GM04503 (cell line): ENCODE measurements around the gene ARHGAP6.

Experiments
- DNase-seq: peaks from one replicate; pipeline ENCODE4 v3.0.0-alpha.2; 2012; ENCODE audit warnings: low read depth

ARHGAP6 gene

GRCh38 chrX:11351375-11352295, 314.1 kb downstream of the ARHGAP6 start:
- peak; percentile 85 for DNase-seq

GRCh38 chrX:11349661-11350337, 315.9 kb downstream of the ARHGAP6 start:
- no peak for DNase-seq

GRCh38 chrX:11349020-11349419, 316.7 kb downstream of the ARHGAP6 start:
- no peak for DNase-seq

GRCh38 chrX:11347300-11347699, 318.4 kb downstream of the ARHGAP6 start:
- no peak for DNase-seq

- DNase-seq = no peak
Observed at GRCh38 chrX:11346121-11346682, 319.5 kb downstream of the ARHGAP6 start.

GRCh38 chrX:11342673-11343072, 323.0 kb downstream of the ARHGAP6 start:
- no peak for DNase-seq

DNA sequence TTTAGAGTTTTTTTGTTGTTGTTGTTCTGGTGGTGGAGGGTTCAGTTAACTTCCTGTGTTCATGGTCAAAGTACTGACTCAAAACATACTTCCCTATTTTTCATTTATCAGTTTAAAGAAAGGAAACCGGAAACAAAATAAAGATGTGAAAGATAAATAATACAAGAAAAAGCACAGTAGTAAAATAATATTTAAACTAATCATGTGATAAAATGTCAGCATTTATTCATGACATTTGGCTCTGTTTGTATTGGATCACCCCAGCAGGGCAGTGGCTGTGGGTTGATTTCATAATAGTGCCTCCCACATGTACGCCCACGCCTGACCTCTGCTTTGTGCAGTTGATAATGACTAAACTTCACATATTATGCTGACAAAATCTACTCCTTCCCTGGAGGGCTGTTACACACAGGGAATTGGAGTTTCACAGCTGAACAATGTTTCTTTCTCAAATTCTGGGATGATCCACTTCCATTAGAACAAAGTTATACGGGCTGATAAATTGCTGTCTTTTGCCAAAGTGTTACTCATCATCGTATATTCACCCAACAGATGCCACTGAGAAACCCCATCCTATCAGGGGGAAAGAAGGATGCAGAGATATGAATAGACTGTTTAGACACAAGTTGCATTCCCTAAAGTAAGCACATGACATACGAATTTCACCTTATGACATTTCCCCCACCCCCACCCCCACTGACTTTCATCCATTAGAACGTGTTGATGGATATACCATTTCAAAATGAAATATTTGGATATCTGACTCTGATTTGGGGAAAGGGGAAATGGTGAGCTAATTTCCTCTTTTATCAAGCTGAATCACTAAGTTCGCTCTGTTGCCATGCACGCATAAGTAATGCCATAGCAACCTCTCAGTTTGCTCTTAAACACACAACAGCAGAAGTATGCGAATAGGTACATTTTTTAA, 324.2 kb downstream of the ARHGAP6 start:
- peak; percentile 61 for DNase-seq

- no peak for DNase-seq
Observed at GRCh38 chrX:11337292-11338009, 328.3 kb downstream of the ARHGAP6 start.

GRCh38 chrX:11336201-11336600, 329.5 kb downstream of the ARHGAP6 start:
- DNase-seq = no peak

DNA sequence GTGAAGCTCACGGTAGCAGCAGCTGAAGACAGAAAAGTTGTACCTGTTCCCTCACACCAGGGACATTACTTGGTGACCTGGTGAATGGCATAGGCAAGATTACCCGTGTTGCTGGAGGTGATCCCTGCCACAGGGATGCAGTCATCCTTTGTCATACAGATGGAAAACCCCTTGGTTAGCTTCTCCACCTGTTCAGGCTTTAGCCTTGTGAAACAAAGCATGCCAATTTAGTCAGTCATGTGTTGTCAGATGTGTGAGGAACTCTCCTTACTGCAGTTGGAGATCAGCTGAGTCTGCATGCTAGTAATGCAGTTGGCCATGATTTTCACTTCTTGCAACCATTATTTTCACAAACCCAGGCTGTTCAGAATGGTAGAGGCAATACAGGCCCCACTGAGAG, 331.6 kb downstream of the ARHGAP6 start:
- no peak for DNase-seq

- DNase-seq = no peak
Observed at GRCh38 chrX:11331788-11332187, 333.9 kb downstream of the ARHGAP6 start.

DNA sequence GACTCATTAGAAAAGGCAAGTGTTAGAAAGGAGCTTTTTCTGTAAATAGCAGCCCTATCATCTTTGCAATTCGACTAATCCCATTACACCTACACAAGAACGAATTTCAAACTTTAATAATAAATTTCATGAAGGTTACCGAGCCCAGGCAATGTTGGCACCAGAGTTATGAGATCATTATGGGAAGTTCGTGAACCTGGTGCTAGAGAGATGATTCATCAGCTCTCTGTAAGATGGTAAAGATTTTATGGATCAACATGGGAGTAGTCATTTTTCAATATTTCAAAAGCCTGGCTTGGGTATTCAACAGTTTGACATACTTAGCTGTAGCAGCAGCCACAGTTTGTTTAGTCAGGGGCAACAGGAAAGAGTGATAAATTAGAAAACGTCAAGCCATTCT, 336.7 kb downstream of the ARHGAP6 start:
- no peak for DNase-seq

GRCh38 chrX:11328134-11328533, 337.6 kb downstream of the ARHGAP6 start:
- no peak for DNase-seq

DNA sequence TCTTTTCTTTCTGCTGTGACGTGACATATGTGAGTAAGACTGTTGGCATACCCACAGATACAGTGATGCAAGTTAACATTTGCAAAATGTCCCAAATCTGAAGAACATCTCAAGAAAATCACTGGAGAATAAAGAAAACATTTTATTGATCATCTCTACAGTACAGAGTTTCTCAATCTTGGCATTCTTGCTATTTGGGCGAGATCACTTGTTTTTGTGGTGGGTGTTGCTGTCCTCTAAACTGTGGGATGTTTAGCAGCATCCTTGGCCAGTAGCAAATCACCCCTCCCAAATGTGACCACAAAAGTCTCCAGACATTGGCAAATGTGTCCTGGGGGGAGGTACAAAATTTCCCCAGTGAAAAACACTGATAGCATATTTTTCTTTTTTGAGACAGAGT, 343.7 kb downstream of the ARHGAP6 start:
- DNase-seq = no peak

DNA sequence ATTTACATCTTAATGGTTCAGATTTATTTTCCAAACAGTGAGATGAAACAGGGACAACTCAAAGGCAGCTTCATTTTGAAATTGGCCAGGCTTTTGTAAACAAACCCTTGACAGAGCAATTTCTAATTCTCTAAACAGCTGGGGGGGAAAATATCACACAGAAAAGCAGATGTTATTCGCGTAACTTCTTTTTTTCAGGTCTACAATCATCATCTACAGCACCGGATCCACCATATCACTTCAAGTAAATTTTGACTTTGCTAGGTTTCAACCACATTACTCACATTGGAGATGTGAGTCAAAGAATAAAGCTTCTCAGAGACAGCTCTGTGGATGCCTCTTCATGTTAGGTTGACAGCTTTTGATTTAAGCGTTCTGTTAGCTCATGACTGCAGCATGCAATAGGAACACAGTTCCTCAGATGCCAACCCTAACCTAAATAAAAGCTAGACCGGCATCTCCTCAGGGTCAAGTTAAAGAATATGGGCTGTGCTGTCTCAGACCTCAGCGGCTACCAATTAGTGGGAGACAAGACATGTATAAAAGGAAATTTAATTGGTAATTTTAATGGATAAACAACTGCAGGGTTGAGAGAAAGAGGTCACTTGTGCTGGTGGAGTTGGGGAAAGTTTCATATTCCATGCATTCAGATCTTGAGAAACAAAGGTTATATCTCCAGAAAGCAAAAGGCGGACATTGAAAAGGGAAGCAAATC, 345.8 kb downstream of the ARHGAP6 start:
- no peak for DNase-seq

DNA sequence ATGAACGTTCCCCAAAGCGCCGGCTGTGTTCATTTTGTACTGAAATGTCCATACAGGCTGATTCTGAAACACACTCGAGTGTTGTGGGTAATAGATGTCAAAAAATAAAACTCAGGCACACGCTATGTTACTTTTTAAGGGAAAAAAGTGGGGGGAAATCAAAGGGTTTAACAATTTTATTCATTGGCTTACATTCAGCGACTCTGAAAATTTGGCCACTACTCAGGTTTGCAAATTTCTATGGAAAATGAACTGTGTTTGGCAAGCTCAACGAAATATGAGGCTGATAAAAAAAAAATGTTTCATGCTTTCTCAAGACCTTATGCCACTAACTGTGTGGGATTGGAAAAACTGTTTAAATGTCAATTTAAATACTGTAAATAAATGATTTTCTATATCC, 354.0 kb downstream of the ARHGAP6 start:
- no peak for DNase-seq

- DNase-seq = no peak
Observed at GRCh38 chrX:11309220-11309619, 356.5 kb downstream of the ARHGAP6 start.

- DNase-seq = no peak
Observed at GRCh38 chrX:11305641-11306040, 360.1 kb downstream of the ARHGAP6 start.

- DNase-seq = no peak
Observed at GRCh38 chrX:11304829-11305228, 360.9 kb downstream of the ARHGAP6 start.

DNA sequence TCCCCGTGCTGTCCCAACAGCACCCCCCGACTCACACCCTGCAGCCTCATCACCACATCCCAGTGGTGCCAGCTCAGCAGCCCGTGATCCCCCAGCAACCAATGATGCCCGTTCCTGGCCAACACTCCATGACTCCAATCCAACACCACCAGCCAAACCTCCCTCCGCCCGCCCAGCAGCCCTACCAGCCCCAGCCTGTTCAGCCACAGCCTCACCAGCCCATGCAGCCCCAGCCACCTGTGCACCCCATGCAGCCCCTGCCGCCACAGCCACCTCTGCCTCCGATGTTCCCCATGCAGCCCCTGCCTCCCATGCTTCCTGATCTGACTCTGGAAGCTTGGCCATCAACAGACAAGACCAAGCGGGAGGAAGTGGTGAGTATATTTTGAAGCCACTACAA, 367.1 kb downstream of the ARHGAP6 start:
- DNase-seq = no peak

DNA sequence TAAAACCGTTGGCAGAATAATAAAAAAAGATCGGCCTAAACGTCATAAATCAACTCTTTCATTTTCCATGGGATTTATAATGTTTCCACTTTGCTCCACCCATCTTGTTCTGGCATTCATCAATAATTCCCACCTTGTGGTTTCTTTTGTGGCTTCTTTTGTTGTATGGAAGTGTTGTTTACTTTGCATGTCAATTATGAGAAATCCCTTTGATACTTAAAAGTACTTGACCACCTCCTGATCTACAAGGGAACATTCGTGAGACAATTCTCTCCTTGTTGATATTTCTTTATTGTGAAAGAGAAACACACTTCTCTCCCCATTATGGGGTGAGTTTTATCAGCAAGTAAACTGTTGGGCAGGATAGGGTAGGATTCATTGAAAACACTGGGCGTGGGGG, 369.7 kb downstream of the ARHGAP6 start:
- DNase-seq = no peak
